GF-D8 (cell line): ENCODE results near the gene TRIM28.

Source experiments
- DNase-seq: peaks from one replicate; lab custom pipeline; 2025; lab: John Stamatoyannopoulos, UW

The TRIM28 gene

DNA sequence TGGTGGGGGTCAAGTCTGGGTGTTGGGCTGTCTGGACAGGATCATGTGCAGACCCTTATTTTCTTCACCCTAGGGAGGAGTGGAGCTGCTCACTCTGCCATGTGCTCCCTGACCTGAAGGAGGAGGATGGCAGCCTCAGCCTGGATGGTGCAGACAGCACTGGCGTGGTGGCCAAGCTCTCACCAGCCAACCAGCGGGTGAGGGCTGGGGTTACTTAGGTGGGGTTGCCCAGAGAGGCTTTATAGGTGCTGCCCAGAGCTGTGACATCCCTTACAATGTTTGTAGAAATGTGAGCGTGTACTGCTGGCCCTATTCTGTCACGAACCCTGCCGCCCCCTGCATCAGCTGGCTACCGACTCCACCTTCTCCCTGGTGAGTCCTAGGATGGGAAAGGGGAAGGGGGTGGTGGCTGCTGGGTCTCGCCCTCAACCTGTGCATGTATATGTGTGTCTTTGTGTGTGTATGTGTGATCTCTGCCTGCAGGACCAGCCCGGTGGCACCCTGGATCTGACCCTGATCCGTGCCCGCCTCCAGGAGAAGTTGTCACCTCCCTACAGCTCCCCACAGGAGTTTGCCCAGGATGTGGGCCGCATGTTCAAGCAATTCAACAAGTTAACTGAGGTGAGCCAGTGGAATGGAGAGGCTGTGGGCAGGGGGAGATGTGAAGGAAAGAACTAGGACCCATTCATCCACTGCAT lies 5.9 kb downstream of the TRIM28 start:
- no peak for DNase-seq

DNA sequence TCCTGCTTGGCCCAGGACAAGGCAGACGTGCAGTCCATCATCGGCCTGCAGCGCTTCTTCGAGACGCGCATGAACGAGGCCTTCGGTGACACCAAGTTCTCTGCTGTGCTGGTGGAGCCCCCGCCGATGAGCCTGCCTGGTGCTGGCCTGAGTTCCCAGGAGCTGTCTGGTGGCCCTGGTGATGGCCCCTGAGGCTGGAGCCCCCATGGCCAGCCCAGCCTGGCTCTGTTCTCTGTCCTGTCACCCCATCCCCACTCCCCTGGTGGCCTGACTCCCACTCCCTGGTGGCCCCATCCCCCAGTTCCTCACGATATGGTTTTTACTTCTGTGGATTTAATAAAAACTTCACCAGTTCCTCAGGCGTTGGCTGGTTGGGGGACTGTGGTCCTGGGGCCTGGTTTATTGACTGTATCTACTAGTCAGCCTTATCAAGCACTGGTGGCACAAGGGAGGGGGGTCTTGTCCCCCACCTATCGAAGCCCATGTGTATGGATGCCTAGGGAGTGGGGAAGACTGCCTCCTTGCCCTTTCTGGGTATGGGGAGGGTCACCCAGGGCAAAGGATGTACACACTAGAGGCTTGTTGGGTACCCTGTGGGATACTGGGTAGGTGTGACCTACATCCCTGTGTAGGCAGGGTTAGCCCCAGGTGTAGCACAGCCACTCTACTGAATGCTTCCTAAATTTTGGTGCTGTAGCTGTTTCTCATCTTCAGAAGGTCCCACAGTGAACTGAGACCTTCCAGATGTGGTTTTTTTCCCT lies 6.7 kb downstream of the TRIM28 start:
- no peak for DNase-seq

DNA sequence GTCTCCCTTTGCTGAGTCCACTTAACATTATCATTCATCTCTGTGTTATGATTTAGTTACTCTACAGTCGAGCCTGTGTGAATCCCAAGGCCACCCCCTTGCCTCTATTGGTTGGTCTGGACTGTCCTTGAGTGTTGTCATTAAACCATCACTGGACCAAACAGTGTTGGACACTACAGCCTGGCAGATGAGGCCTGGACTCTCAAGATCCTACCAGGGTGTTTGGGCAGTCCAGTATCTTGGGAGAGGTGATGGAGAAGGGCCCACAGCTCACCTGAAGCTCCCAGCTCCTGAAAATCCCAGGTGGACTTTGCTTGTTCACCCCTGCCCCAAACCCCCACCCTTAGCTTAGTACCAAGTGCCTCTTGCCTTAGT lies 7.2 kb downstream of the TRIM28 start:
- DNase-seq: no peak

DNA sequence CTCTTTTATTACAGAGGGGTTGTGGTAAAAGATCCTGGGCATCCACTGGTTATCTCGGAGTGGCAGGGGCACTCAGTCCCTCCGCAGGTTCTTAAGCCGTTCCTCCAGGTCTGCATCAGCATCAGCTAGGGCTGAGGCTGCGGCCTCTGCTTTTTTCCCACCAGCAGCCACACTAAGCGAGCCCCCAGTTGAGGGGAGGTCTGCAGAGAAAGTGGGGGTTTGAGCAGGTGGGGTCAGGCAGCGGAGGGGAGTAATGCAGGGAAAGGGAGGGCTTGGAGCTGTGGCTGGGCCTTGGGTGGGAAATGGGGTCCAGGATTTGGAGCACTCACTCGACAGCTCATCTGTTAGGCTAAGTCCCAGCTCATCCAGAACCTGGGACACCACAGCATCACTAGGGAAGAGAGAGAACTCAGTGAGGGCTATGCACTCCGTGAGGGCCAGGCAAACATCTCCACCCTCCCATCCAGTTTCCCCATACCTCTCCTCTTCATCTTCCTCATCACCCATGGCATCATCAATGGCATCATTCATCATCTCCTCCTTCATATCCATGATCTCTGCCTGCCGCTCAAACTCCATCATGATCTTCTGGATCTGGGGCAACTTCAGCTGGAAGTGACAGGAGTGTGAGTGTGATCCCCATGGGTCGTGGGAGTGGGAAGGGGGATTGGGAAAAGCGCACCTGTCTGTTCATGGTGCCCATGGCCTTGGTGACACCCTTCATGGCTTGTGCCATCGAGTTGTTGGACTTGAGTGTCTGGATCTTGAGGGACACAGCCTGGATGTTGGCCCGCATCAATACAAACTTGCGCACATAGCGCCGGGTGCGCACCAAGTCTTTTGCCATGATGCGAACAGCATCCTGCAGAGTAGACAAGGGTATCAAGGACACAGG lies 8.0 kb downstream of the TRIM28 start:
- DNase-seq: no peak

DNA sequence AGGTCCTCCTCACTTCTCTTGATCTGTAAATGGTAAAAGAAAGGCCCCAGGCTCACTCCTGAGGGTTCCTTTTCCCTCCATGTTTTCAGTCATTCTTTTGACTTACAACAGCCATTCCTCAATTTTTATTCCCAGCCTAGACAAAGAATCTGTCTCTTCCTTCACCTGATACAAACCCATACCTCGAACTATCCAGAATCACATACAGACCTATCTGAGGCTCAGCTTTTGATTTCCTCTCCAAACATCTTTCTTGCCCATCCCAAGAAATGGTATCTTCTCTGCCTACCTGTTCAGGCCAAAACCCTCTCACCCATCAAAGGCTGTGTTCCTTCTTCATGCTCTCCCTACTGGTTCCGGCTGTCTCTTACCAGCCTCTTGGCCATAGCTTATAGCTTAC lies 8.8 kb downstream of the TRIM28 start:
- no peak for DNase-seq

DNA sequence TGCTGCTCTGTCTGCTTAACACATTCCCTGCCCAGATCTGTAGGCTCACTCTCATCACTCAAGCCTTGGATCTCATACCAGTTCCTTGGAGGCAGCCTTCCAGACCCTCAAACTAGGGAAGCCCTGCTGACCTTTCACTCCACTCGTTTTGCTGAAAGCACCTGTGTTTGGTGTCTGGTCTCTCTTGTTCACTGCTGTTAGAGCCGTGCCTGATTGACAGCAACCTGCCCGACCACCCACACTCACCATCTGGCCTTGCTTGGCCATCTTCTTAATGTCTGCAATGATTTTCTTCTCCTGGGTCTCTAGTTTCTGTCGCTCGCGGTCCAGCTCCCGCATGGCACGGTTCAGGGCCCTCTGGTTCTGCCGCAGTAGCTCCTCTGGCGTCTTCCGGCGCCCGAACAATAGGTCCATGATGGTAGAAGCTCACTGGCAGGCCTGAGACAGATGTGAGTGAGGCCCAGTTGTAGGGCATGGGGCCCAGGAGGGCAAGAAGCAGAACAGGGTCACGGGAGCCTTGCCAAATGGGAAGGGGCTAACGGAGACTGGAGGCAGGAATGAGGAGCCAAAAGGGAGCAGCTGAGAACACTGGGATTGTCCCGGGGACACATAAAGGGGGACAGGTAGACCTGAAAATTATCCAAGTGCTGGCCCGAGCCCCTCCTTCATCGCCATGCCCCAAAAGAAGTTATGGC lies 10.1 kb downstream of the TRIM28 start:
- DNase-seq: no peak

DNA sequence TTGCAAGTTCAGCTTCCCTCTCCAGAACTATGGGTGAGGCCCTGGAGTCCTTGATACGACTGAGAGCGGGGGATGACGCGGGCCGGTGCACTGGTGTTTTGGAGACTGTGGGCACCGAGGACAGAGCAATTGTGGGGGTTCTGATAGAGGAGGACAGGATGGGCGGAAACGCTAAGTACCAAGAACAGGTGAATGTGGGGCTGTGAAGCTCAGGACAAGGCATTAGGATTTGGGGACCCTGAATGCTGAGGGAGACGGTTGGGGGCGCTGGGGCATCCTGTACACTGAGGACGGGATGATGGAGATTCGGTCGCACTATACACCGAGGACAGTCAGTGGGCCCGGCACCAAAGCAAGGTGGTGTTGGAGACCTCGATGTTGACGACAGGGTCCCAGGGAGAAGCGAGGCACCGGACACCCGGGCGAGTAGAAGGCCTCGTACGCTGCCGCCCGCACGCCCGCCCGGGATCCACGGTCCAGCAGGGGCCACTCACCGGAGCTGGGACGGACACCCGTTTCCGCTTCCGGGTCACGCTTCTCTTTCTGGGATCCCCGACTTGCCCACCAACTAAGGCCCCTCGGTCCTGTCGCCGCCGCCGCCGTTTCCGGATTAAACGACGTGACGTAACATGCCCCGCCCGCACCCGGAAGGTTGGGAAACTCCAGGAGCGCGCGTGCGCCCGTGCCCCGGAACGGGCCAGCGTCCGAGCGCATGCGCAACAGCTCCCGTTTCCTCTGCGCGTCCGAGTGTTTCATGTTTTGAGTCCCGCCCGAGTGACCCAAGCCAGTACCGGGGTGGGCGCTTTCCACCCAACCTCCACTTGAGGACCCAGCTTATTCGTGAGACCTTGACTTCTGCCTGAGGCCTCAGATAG lies 10.9 kb downstream of the TRIM28 start, which contains the start of gene CHMP2A:
CHMP2A (minus strand) TSS at position 612 of the 875 bp plus-strand sequence. CDS start 893 bp downstream, outside the sequence.
- no peak for DNase-seq

DNA sequence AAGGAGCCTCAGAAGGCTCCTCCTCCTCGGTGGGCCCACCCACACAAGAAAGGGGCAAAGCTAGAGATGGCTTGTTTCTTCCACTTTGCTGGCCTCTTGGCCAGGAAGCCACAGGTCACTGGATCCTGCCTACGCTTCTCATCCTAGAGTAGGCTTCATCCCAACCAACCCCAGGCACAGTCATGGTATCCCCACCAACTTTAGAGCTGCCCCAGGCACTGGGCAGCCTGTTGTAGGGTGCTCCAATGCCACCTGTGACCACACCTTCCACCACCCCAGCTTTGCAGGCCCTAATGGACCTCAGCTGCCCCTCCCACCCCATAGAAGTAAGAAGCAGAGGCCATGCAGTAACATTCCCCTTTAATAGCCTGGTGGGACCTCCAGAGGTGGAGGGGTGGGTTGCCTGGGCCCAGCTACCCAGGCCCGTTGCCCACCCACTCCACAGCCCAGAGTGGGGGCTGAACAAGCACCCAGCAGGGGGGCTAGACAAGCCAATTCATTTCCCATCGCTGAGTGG lies 11.6 kb downstream of the TRIM28 start:
- no peak for DNase-seq

DNA sequence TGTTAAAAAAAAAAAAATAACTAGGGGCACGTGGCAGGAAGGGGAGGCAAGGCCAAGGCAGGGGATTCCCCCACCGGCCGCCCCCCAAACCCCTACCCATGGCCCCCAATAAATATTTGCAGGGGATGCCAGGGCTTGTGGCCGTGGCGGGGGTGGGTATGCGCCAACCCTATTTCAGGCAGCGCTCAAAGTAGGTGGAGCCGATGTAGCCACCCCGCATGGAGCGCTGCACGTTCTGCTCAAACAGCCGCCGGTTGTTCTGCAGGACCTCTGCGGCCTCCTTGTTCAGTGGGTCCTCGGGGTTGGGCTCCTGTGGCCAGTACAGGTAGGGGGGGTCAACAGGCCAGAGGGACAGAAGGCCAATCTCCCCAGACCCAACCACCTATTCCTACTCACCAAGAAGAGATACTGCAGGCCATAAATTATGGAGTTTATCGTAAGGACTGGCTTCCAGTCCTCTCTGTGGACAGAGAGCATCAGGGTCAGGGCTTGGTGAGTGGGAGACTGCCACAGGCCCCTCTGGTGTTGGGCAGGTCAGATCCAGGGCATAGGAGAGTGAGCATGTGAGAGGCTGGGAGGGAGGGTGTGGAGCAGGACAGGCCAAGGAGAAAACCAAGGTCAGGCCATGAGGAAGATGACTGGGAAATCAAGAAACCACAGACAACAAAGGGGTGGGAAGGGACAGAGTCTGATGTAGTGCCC lies 12.2 kb downstream of the TRIM28 start:
- DNase-seq: no peak

DNA sequence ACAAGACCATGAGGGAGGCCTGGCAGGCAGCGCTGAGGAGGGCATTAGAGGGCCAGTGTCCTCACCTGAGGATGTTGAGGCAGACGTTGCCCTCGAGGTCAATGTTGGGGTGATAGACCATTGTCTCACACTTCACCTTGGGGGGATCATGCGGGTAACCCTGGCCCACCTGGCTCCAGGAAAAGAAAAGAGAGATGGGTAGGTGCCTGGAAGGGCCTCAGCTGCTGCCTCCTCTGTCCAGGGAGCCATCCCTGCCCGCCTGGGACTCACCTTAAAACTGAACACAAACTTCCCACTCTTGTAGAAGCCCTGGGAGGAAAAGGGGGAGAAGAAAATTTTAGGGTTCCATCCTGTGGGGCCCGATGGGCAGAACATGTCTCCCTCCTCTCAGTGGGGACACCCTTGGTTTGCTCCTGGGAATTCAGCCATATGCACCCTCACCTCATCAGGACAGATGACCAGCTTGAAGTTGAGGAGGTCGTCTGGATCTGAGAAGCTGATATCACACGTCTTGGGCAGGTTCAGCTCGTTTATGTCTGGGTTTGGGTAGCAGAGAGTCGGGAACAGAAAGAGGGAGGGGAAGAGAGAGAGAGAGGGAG lies 12.9 kb downstream of the TRIM28 start:
- DNase-seq: no peak

DNA sequence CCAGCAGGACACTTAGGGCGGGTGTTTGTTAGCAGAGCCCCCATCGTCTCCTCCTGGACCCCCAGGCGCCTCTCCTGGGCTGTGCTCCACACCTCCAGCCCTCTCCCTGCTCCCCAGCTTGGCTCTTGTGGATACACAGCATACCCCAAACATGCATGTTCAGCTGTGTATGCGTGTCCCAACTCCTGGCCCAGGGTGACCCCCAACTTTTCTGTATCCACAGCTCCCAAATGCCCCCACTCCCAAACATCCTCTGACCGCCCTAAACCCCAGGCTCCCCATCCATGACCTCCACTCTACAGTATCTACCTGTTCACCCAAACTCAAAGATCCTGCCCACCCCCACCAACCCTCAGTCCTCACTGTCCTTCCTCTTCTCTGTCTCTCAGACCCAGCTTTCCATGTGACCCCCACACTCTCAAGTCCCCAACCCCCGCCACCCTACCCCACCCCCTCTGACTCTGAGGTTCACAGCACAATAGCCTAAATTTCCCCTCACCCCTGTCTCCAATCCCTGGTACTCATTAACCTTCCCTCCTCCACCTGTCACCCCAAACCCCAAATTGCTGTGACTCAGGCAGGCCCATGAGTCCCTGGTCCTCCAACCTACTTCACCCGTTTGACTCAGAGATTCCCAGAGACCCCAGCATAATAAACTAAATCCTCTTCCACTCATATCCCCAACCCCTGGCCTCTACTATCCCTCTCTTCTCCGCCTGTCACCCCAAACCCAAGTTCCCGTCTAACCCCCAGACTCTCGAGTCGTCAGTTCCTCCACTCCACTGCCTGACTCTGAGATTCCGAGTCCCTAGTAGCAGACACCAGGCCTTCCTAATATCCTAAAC lies 13.6 kb downstream of the TRIM28 start:
- DNase-seq: no peak

DNA sequence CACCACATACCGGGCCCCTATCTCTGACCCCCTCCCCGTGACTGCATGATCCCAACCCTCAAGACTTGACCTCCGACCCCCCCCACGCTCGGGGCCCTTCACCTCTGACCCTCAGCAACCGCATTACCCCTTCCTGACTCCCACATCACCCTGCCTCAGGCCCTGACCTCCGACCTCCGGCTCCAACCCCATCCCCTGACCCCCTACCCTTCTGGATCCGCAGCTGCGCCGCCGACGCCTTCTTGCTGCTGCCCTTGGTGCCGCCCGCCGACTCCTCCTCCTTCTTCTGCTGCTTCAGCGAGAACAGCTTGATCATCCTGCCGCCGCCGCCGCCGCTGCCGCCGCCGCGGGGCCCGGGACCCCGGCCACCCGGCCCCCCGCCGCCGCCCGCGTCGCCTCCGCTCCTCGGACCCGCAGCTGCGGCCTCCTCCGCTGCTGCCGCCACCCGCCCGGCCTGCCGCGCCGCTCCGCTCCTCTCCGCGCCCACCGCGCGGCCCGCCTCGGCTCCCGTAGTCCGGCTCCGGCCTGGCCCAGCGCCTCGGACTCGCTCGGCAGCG lies 14.3 kb downstream of the TRIM28 start, which contains the start of gene UBE2M:
UBE2M (minus strand) TSS at position 546 of the 557 bp plus-strand sequence; CDS start at position 316, 230 bp downstream.
- no peak for DNase-seq

DNA sequence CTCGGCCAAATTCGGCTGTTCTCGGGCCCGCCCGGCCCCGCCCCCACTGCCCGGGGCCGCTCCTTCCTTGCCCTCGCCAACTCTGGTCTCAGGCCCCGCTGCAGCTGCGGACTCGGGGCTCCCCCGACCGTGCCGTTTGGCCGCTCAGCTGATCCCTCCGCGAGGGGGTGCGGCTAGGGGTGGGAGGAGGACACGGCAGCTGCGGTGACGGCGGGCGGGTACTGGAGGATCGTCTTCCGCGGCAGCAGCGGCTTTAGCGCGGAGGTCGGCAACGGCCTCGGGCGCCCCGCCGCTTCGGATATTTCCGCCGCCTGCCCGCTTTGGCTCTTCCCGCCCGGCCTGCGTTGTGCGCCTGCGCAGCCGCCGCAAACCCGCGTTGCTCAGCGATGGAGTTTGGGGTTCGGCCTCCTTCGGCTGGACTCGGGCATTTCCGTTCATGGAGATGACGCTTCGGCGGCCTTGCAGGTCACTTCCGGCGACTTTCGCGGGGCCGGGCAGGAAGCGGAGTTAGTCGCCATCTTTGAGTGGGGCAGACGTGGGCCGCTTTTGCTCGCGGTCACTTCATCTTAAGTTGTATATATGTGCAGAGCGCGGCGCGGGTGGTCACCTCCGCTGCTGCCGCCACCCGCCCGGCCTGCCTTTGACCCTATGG lies 14.9 kb downstream of the TRIM28 start:
- no peak for DNase-seq

DNA sequence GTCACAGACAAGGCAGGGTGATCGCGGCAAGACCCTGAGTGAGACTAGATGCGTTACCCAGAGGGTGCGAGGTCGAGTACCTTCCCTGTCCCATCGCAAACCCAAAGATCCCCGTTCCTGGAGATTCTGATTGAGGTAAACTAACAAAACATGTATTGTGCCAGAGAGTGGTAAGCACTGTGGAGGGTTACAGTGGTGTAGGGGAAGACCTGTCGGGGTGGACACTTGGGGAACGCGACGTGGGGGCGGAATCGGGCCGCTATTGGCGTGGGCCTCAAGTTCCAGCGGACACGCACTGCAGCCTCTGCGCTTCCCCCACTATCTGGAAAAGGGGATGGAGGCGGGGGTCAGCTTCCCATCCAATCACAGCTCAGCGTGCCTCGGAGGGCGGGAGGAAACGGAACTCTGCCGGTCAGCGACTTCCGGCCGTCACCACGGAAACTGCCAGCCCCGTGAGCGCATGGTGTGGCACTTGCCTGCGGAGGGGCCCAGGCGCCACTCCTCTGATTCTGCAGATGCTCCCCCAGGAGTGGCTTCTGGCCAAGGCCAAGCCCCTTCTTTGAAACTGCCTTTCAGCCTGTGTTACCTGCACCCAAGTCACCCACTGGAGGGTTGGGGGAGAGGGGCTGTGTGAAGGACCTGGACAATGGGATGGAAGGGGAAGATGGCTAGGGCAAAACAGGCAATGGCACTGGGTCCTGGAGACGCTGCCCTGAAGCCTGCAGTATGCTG lies 15.6 kb downstream of the TRIM28 start:
- DNase-seq: no peak

DNA sequence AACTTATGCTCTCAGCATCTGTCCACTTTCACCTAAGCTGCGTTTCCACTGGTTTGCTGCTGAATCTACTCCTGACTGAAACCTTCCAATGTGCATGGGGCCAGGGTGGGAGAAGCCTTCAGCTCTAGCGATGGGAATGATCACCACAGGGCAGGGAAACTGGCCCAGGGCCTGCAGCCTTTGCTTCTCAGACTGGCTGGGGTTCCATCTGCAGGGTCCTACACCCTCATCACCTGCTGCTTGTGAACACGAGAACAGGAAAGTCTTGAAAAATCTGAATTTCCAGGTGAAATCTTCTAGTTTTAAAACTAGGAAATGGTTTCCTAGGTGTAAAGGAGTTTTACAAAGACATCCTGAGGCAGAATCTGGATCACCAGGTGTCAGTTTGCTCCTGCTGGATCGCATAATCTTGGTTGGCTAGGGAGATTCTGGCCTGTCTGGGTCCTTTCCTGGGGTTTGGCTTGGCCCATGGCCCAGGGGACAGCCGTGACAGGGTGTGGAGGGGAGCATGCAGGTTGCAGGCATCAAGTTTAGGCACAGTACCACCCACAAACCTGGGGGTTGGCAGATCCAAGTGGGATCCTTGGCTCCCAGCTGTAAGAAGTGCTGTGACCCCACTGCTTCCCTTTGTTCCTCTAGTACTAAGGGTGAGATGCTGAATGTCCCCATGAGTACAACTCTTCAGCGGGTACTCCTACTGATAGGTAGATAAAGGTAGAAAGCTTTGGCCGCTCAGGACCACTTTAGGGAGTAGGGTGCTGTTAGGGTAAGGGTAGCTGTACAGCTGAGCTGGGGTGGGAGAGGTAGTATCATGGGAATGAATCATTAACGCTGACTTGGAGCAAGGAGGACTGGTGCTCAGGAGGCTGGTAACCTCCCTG lies 16.4 kb downstream of the TRIM28 start:
- no peak for DNase-seq

DNA sequence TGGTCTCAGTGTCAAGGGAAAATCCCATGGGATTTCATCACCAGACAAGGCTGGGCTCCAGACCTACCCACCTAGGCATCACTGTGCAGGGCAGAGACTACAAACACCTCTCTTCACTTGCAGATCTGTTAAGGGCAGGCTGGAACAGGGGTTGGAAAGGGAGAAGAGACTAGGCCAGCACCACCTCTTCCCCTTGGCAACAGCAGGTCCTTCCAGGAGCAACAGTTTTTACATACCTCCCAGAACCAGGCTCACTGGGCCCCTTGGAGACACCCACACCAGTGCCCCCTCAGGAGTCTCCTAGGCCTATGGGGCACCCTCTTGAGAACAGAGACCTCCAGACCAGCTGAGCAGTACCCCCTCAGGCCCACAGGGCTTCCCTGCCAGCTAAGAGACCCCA lies 17.1 kb downstream of the TRIM28 start:
- no peak for DNase-seq
